GM12878 (cell line): ENCODE data around the gene DYNC1H1. TPM values are rescaled to one million over a fixed set of nuclear protein-coding genes. Genes with fewer than 3 reads are reported as not detected.

ENCODE experiments used
- ATF7 ChIP-seq: fragments of 450-650 bp; IDR thresholded peaks from 2 replicates; pipeline ENCODE4 v1.6.1; 2016; ENCODE audit warnings: low read depth, mild to moderate bottlenecking
- BCL11A ChIP-seq: IDR thresholded peaks from 2 replicates; pipeline ENCODE4 v1.6.1; 2011; ENCODE audit warnings: low read depth, low read length
- CHD1 ChIP-seq: IDR thresholded peaks from 2 replicates; pipeline ENCODE4 v1.6.1; 2012; ENCODE audit warnings: low read depth, low read length, improper control_type of control experiment
- DPF2 ChIP-seq: fragments of 450-650 bp; IDR thresholded peaks from 2 replicates; pipeline ENCODE4 v1.6.1; 2017; ENCODE audit warnings: mild to moderate bottlenecking
- FOXK2 ChIP-seq: fragments of 450-650 bp; IDR thresholded peaks from 2 replicates; pipeline ENCODE4 v1.6.1; 2017; ENCODE audit warnings: mild to moderate bottlenecking, moderate library complexity
- IRF4 ChIP-seq: IDR thresholded peaks from 2 replicates; pipeline ENCODE4 v1.6.1; 2011; ENCODE audit warnings: low read depth, low read length
- KAT2A ChIP-seq: conservative IDR thresholded peaks from 2 replicates; pipeline ENCODE4 v1.6.1; 2011; ENCODE audit warnings: low read depth, low read length; ENCODE audit not compliant: control insufficient read depth
- PAX5 ChIP-seq: IDR thresholded peaks from 2 replicates; pipeline ENCODE4 v1.6.1; 2011; ENCODE audit warnings: low read depth, low read length, borderline replicate concordance
- RELA ChIP-seq: fragments of 450-650 bp; IDR thresholded peaks from 2 replicates; pipeline ENCODE4 v1.8.0; 2014; ENCODE audit warnings: borderline replicate concordance; ENCODE audit not compliant: partially characterized antibody
- RELB ChIP-seq: fragments of 450-650 bp; IDR thresholded peaks from 2 replicates; pipeline ENCODE4 v1.6.1; 2017; ENCODE audit warnings: low read depth, mild to moderate bottlenecking, moderate library complexity
- SP1 ChIP-seq: IDR thresholded peaks from one replicate; pipeline ENCODE4 v1.6.1; 2011; ENCODE audit warnings: low read depth, low read length
- ZBED1 ChIP-seq: IDR thresholded peaks from 2 replicates; pipeline ENCODE4 v1.6.1; 2016; ENCODE audit warnings: borderline replicate concordance
- polyA plus RNA-seq, 11 experiments: library from polyadenylated mRNA; depleted of rRNA in 4 of 11; unstranded in 6 of 11; stranded (reverse) in 5 of 11; fragments of >200 nt; fragmentation: Nextera tagmentation in 4 of 11; fragmentation: Illumina TruSeq in 1 of 11; extraction: Ambion mirVana in 4 of 11; extraction: Trizol in 1 of 11; gene quantifications; 1 replicate in 1 of 11; 2 replicates in 10 of 11; pipeline versions ENCODE4 v1.2.1 to v1.2.3, GENCODE V29; 2011 to 2016; ENCODE audit warnings: inconsistent platforms in 2 of 11, missing spikeins in 2 of 11, low read depth in 1 of 11
- total RNA-seq, 4 experiments: library from RNA; depleted of rRNA in 3 of 4; stranded (reverse); fragments of >200 nt in 3 of 4; fragmentation: Illumina TruSeq in 1 of 4; extraction: Trizol in 1 of 4; gene quantifications; 2 replicates each; pipeline versions ENCODE4 v1.2.1 to v1.2.3, GENCODE V29; 2013 to 2021
- TF ChIP-seq, protein P1 (sequence below): fragments of 450-650 bp; formaldehyde crosslinking; IDR thresholded peaks from 2 replicates; pipeline ENCODE4 v1.4.0; 2022; ENCODE audit warnings: mild to moderate bottlenecking, moderate library complexity
- TF ChIP-seq, protein P2 (sequence below): fragments of 450-650 bp; IDR thresholded peaks from 2 replicates; pipeline ENCODE4 v1.6.1; 2018; ENCODE audit warnings: mild to moderate bottlenecking, low read depth, moderate library complexity; ENCODE audit not compliant: partially characterized antibody
- TF ChIP-seq, protein P3 (sequence below): IDR thresholded peaks from 2 replicates; pipeline ENCODE4 v1.6.1; 2012; ENCODE audit warnings: improper control_type of control experiment, low read depth, low read length; ENCODE audit not compliant: insufficient replicate concordance

The DYNC1H1 gene
- total and polyA plus RNA-seq, 10 of the 15 experiments (the other 5 are each of a cell fraction or from before 2014, with no cell fraction given) = 38.4 to 291 (median 111) TPM

DNA sequence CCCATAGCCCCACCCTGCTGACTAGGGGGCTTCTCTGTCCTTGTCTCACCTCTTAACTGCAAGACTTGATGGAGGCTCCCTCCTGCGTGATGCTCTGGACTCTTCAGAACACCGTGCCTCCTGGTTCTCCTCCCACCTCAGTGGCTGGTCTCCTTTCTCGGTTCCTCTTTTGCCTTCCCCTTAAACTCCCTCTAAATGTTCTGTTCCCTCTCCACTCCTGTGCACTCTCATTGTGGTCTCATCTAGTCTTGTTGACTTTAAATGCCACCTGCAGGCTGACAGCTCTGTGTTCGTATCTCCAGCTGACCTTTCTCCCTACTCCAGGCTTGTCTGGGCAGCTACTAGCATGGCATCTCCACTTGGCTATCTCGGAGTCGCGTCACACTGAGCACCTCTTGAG is 28.3 kb downstream of the DYNC1H1 start (continued):
- peak; percentile 46; the same call in 1 of the 2 replicates for TF ChIP-seq PAX5
- TF ChIP-seq IRF4 = peak; percentile 96
- TF ChIP-seq RELA = peak; percentile 36
- peak; percentile 84 for TF ChIP-seq RELB
- TF ChIP-seq BCL11A = peak; percentile 58; the same call in 1 of the 2 replicates
- TF ChIP-seq CHD1 = no peak
- TF ChIP-seq DPF2 = peak; percentile 86
- TF ChIP-seq SP1 = peak; percentile 8
- TF ChIP-seq, protein P1, sequence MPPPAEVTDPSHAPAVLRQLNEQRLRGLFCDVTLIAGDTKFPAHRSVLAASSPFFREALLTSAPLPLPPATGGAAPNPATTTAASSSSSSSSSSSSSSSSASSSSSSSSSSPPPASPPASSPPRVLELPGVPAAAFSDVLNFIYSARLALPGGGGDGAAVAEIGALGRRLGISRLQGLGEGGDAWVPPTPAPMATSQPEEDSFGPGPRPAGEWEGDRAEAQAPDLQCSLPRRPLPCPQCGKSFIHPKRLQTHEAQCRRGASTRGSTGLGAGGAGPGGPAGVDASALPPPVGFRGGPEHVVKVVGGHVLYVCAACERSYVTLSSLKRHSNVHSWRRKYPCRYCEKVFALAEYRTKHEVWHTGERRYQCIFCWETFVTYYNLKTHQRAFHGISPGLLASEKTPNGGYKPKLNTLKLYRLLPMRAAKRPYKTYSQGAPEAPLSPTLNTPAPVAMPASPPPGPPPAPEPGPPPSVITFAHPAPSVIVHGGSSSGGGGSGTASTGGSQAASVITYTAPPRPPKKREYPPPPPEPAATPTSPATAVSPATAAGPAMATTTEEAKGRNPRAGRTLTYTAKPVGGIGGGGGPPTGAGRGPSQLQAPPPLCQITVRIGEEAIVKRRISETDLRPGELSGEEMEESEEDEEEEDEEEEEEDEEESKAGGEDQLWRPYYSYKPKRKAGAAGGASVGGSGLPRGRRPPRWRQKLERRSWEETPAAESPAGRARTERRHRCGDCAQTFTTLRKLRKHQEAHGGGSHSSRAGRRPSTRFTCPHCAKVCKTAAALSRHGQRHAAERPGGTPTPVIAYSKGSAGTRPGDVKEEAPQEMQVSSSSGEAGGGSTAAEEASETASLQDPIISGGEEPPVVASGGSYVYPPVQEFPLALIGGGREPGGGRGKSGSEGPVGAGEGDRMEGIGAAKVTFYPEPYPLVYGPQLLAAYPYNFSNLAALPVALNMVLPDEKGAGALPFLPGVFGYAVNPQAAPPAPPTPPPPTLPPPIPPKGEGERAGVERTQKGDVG (CRISPR knock-in tag) = no peak
- TF ChIP-seq, protein P2, sequence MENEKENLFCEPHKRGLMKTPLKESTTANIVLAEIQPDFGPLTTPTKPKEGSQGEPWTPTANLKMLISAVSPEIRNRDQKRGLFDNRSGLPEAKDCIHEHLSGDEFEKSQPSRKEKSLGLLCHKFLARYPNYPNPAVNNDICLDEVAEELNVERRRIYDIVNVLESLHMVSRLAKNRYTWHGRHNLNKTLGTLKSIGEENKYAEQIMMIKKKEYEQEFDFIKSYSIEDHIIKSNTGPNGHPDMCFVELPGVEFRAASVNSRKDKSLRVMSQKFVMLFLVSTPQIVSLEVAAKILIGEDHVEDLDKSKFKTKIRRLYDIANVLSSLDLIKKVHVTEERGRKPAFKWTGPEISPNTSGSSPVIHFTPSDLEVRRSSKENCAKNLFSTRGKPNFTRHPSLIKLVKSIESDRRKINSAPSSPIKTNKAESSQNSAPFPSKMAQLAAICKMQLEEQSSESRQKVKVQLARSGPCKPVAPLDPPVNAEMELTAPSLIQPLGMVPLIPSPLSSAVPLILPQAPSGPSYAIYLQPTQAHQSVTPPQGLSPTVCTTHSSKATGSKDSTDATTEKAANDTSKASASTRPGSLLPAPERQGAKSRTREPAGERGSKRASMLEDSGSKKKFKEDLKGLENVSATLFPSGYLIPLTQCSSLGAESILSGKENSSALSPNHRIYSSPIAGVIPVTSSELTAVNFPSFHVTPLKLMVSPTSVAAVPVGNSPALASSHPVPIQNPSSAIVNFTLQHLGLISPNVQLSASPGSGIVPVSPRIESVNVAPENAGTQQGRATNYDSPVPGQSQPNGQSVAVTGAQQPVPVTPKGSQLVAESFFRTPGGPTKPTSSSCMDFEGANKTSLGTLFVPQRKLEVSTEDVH = no peak
- no peak for TF ChIP-seq FOXK2
- TF ChIP-seq ATF7 = peak; percentile 59
- TF ChIP-seq KAT2A = no peak
- TF ChIP-seq, protein P3, sequence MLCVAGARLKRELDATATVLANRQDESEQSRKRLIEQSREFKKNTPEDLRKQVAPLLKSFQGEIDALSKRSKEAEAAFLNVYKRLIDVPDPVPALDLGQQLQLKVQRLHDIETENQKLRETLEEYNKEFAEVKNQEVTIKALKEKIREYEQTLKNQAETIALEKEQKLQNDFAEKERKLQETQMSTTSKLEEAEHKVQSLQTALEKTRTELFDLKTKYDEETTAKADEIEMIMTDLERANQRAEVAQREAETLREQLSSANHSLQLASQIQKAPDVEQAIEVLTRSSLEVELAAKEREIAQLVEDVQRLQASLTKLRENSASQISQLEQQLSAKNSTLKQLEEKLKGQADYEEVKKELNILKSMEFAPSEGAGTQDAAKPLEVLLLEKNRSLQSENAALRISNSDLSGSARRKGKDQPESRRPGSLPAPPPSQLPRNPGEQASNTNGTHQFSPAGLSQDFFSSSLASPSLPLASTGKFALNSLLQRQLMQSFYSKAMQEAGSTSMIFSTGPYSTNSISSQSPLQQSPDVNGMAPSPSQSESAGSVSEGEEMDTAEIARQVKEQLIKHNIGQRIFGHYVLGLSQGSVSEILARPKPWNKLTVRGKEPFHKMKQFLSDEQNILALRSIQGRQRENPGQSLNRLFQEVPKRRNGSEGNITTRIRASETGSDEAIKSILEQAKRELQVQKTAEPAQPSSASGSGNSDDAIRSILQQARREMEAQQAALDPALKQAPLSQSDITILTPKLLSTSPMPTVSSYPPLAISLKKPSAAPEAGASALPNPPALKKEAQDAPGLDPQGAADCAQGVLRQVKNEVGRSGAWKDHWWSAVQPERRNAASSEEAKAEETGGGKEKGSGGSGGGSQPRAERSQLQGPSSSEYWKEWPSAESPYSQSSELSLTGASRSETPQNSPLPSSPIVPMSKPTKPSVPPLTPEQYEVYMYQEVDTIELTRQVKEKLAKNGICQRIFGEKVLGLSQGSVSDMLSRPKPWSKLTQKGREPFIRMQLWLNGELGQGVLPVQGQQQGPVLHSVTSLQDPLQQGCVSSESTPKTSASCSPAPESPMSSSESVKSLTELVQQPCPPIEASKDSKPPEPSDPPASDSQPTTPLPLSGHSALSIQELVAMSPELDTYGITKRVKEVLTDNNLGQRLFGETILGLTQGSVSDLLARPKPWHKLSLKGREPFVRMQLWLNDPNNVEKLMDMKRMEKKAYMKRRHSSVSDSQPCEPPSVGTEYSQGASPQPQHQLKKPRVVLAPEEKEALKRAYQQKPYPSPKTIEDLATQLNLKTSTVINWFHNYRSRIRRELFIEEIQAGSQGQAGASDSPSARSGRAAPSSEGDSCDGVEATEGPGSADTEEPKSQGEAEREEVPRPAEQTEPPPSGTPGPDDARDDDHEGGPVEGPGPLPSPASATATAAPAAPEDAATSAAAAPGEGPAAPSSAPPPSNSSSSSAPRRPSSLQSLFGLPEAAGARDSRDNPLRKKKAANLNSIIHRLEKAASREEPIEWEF = no peak
- no peak for TF ChIP-seq ZBED1
